Right kidney (tissue), 9 donors: ENCODE data around the gene TPRG1L.
"Not testable (repeated sequence)": the region's sequence is repeated elsewhere in the genome, so short reads cannot be mapped to it uniquely, and the experiment has no call there.

Experiments
- DNase-seq: peaks from one replicate; pipeline ENCODE4 v3.0.0-alpha.2; 2016
- long read RNA-seq, 8 donors: transcript quantifications; one replicate each; lab custom pipeline, GENCODE V29; 2026

The TPRG1L gene
- long read RNA-seq, donor 1, transcript TPRG1L-202 (5 exons, 2,414 nt), result major isoform, 17 of 17 reads
- long read RNA-seq, donor 1, partial matches to known transcripts, result 0 of 17 reads
- long read RNA-seq, donor 1, other reads (novel, unspliced or antisense), result 0 of 17 reads
- long read RNA-seq, donor 2, transcript TPRG1L-202 (5 exons, 2,414 nt), result major isoform, 20 of 20 reads
- long read RNA-seq, donor 2, partial matches to known transcripts, result 0 of 20 reads
- long read RNA-seq, donor 2, other reads (novel, unspliced or antisense), result 0 of 20 reads
- long read RNA-seq, donor 3, transcript TPRG1L-202 (5 exons, 2,414 nt), result major isoform, 20 of 20 reads
- long read RNA-seq, donor 3, partial matches to known transcripts, result 0 of 20 reads
- long read RNA-seq, donor 3, other reads (novel, unspliced or antisense), result 0 of 20 reads
- long read RNA-seq, donor 4, transcript TPRG1L-202 (5 exons, 2,414 nt), result major isoform, 20 of 21 reads
- long read RNA-seq, donor 4, partial matches to known transcripts, result 0 of 21 reads
- long read RNA-seq, donor 4, other reads (novel, unspliced or antisense), result 0 of 21 reads
- long read RNA-seq, donor 5, transcript TPRG1L-202 (5 exons, 2,414 nt), result major isoform, 30 of 30 reads
- long read RNA-seq, donor 5, partial matches to known transcripts, result 0 of 30 reads
- long read RNA-seq, donor 5, other reads (novel, unspliced or antisense), result 0 of 30 reads
- long read RNA-seq, donor 6, transcript TPRG1L-202 (5 exons, 2,414 nt), result major isoform, 21 of 21 reads
- long read RNA-seq, donor 6, partial matches to known transcripts, result 0 of 21 reads
- long read RNA-seq, donor 6, other reads (novel, unspliced or antisense), result 0 of 21 reads
- long read RNA-seq, donor 7, transcript TPRG1L-202 (5 exons, 2,414 nt), result major isoform, 43 of 43 reads
- long read RNA-seq, donor 7, partial matches to known transcripts, result 0 of 43 reads
- long read RNA-seq, donor 7, other reads (novel, unspliced or antisense), result 0 of 43 reads
- long read RNA-seq, donor 8, transcript TPRG1L-202 (5 exons, 2,414 nt), result major isoform, 27 of 27 reads
- long read RNA-seq, donor 8, partial matches to known transcripts, result 0 of 27 reads
- long read RNA-seq, donor 8, other reads (novel, unspliced or antisense), result 0 of 27 reads

DNA sequence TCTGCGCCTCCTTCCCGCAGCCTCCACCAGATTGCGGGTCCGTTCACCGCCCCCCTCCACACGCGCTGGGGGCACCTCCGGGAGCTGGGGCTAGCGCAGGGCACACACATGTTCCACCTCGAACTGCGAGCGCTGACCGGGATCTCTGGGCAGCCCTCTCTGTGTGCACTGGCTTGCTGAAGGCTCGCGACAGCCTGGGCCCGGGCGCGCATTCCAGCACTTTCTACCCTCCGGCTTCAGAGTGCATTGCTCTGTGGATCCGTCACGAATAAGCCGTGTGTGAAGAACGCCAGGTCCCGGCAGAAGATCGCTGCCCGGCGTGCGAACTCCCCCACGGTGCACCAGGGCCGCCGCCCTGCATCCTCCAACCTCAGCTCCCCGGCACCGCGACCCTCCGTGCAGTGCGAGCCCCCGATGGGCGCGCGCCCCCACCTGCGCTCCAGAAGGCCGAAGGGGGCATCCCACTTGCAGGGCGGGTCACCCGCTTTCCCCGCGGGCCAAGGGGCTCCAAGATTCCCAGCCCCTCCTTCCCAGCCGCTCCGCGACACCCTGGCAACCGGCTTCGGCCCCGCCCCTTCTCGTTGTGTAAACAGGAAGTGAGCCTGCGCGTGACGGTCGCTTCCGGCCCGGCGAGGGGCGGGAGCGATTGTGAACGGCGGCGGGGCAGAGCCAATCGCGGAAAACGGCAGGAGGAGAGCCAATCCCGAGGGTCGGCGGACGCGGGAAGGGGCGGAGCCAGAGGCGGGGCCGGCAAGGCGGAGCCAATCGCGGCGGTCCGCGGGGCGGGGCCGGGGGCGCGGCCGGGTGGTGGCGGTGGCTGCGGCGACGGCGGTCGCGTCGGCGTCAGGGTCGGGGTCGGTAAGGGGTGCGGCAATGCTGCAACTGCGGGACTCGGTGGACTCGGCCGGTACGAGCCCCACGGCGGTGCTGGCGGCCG is at the start of gene TPRG1L:
TPRG1L (plus strand) TSS at position 816 of the 937 bp plus-strand sequence; CDS start at position 874, 58 bp downstream.
- DNase-seq, result peak; percentile 94

GRCh38 chr1:3575515-3575914 is 49.3 kb upstream of the TPRG1L start:
- DNase-seq, result not testable (repeated sequence)

DNA sequence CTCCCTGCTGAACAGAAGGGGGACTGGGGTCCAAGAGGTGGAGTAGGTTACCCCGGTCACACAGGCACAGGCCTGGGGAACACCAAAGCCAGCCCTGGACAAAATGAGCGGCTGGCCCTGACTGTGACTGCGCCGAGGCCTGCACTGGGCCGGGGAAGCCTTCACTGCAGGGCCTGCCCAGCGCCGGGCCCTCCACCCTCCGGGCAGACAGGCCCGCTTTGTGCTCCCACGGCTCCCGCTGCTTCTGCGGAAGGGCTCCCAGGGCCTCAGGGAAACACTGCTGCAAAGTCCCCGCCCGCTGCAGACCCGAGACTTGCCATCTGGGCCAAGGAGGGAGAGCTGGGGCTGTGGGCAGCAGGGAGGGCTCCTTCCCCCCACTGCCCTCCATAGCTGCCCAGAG is 48.8 kb upstream of the TPRG1L start:
- DNase-seq, result no peak

GRCh38 chr1:3577300-3577699 is 47.5 kb upstream of the TPRG1L start:
- DNase-seq, result no peak

- no peak for DNase-seq
Measured at GRCh38 chr1:3577711-3578432, 46.9 kb upstream of the TPRG1L start.

- DNase-seq, result no peak
Measured at GRCh38 chr1:3578433-3578805, 46.4 kb upstream of the TPRG1L start.

DNA sequence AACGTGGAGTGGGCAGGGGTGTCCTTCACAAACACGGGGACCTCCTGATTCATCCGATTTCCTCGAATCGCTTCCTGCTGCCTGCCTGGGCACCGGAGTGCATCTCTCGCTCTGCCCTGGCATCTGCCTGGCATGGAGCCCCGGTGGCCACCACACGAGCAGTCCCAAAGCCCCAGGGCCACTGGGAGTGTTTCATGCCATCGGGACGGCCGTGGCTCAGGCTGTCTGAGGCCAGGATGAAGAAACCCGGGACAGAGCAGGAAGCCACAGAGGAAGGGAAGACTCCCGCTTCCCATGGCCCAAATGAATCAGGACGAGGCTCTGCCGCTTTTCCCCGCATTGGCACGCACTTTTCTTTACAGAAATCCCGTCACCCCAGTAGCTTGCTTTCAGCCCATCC is 45.9 kb upstream of the TPRG1L start:
- DNase-seq, result no peak

DNA sequence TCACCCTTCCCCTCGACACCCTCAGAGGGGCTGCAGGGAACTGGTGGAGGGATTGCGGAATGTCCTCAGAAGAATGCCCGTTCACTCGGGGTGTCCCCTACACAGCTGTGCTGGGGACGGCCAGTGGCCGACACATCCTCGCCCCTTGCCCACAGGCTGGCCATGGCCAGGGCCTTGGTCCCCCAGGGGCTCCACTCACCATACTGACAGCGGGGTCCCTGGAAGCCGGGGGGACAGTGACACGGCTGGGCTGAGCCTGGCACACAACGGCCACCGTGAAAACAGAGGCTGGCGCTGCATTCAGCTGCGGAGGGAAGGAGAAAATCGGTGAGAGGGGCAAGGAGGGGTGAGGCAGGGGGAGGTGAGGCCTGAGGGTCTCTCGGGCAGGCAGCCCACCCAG is 45.2 kb upstream of the TPRG1L start:
- no peak for DNase-seq

DNA sequence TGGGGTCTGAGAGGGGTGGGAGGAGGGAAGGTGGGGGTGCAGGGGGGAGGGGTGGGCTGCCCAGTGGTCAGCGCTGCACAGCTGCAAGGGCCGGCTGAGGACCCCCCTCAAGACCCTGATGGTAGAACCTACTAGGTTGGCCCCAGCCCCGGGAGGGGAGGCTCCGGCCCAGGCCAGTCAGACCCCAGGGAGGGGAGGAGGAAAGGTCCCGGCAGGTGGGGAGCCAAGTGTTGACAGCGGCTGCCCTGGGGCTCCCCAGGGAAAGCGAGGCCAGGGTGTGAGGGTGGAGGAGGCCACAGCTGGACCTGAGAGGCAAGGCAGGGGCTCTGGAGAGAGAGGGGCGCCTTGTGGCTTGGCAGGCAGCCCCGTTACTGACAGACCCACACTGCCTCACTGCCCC is 44.6 kb upstream of the TPRG1L start:
- no peak for DNase-seq

DNA sequence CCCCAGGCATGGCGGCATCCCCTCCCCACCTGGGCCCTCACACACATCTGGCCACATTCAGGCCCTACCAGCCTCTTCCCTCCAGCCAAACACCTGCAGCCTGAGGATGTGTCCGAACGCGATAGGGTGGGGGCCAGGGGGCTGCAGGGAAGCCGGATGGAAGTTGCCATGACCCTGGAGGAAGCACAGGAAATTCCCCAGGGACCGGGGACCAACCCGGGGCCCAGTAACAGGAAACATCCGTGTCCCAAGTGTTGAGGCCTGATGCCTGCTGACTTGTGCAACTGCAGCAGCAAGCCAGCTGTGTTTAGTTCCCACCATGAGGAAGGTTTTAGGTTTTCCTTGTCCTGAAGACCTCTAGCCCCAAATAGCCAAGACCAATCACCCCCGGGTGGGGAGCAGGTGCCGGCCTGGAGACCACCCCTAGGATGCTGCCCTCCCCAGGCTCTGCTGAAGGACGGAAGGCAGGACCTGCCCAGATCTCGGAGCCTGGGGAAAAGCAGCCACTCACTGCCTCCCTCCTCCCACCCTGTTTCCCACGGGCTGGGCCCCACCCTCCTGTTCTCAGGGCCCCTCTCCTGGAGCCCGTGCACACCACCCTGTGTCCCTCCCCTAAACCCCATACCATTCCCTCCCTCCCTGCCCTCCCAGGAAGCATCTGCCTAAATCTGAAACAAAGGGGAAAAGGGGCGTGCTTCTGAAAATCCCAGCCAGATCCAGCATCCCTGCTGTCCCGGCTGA is 43.3 kb upstream of the TPRG1L start:
- no peak for DNase-seq

DNA sequence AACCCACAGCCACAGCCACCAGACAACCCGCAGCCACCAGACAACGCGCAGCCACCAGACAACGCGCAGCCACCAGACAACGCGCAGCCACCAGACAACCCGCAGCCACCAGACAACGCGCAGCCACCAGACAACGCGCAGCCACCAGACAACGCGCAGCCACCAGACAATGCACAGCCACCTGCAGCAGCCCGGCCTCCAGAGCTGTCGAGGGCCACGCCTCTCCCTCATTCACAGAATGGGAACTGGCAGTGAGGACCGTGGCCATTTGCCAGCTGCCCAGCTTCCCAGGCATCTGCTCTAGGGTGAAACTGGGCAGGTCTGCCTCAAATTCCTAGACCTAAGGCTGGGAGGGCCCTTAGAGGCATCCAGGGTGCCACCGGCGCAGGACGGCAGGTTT is 41.1 kb upstream of the TPRG1L start:
- not testable (repeated sequence) for DNase-seq

DNA sequence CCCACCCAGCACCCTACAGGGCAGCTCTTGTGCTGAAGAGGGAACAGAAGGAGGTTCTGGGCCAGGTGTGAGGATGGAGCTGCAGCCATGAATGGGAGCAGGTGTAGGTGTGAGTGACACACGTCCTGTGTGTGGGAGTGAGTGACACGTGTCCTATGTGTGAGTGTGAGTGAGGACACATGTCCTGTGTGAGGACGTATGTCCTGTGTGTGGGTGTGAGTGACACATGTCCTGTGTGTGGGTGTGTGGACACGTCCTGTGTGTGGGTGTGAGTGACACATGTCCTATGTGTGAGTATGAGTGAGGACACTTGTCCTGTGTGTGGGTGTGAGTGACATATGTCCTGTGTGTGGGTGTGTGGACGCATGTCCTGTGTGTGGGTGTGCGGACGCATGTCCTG is 39.9 kb upstream of the TPRG1L start:
- no peak for DNase-seq

GRCh38 chr1:3585353-3585868 is 39.4 kb upstream of the TPRG1L start:
- DNase-seq, result not testable (repeated sequence)

DNA sequence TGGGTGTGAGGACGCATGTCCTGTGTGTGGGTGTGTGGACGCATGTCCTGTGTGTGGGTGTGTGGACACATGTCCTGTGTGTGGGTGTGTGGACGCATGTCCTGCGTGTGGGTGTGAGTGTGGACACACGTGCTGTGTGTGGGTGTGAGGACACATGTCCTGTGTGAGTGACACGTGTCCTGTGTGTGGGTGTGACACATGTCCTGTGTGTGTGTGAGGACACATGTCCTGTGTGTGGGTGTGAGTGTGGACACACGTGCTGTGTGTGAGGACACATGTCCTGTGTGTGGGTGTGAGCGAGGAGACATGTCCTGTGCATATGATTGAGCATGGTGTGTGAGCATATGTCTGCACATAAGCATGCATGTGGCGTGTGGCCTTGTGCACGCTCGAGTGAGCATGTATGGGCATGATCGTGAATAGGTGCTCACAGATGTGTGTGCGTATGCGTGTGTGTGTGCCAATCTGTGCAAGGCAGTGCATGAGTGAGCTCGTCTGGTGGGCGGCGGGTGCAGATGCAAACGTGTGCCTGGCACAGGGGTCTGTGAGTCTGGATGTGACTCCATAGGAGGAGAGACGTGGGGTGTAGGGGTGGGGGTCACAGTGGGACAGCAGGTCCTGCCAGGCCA is 38.8 kb upstream of the TPRG1L start:
- DNase-seq, result no peak

DNA sequence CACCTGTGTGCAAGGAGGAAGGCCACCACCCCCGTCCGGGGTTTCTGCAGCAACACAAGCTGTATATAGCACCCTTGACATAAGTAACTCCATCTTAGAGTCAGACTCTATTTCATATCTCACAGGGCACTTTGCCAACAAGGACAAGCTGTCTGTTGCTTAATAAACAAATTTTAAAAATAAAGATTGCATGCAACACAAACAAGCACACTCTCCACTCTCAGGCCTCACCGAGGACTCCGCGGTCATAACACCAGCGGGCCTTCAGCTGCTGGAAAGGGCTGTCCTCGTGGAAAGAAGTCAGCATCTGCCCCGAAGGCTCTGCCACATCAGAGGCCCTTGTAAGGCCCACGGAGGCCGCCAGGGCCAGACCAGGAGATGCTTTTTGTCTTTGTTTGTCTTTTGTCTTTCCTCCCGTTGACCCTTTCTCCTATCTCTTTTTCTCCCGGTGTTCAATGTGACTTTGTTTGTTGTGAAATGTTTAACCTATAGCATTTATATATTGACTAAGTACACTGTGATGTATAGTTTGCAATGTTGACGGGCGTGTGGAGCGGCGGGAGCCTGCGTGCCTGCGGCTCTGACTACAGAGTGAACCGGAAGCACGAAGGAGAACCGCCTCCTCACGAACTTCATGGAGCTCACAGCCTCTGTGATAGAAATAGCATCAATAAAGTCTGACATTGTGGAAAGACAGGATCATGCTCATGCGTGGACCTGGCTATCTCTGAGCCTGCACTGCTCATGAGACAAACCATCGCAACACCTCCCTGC is 37.6 kb upstream of the TPRG1L start:
- no peak for DNase-seq

- no peak for DNase-seq
Measured at GRCh38 chr1:3588395-3588794, 36.4 kb upstream of the TPRG1L start.

DNA sequence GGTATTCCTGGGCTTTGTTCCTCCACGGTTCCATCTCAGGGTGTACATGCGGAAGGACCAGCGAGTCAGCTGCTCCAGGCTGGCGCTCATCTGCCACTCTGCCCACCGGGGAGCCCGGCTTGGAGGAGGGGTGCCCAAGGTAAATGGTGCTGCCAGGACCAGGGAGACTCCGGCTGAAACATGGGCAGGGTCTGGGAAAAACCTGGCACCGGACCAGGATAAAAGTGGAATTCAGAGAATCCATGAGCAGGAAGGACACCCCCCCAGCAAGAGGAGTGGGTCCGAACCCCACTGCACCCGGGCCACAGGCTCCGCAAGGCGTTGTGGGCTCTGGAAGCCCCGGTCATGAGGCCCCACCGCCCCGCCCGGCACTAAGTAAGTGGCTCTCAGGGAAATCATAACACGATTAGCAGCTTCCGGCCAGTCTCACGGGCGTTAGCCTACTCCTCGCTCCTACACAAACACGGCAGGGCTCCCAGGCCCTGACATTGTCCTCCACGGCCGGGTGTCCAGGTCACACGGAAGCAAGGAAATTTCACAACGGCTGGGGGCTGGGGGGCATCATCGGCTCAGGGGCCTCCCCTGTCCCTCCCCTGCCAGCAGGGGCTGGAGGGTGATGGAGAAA is 34.6 kb upstream of the TPRG1L start:
- DNase-seq, result peak; percentile 67
